Vagina (tissue), 2 donors: ENCODE results near the gene RNASEL. TPM values are rescaled to one million over a fixed set of nuclear protein-coding genes. Genes with fewer than 3 reads are reported as not detected.

Experiments
- DNase-seq, 2 donors: peaks; one replicate each; pipeline ENCODE4 v3.0.0-alpha.2; 2017; ENCODE audit errors: extremely low spot score in 2 of 2
- H3K27ac ChIP-seq: fragments of 200-600 bp; sonication (generic); one replicate; pipeline ENCODE4 v1.5.1; 2019
- H3K27me3 ChIP-seq: fragments of 200-600 bp; sonication (generic); one replicate; pipeline ENCODE4 v1.5.1; 2019
- H3K36me3 ChIP-seq, 2 donors: fragments of 200-600 bp; sonication (generic); one replicate each; pipeline ENCODE4 v1.5.1; 2017 to 2019
- H3K4me1 ChIP-seq: fragments of 200-600 bp; sonication (generic); one replicate; pipeline ENCODE4 v1.5.1; 2019
- H3K4me3 ChIP-seq, 2 donors: fragments of 200-600 bp; sonication (generic); 1 replicate in 1 of 2; 2 replicates in 1 of 2; pipeline ENCODE4 v1.5.1; 2016 to 2019
- H3K9me3 ChIP-seq: fragments of 200-600 bp; sonication (generic); one replicate; pipeline ENCODE4 v1.5.1; 2019
- CTCF ChIP-seq, 3 experiments: fragments of 450-650 bp in 2 of 3; fragments of 200-600 bp in 1 of 3; sonication (generic) in 1 of 3; IDR thresholded peaks; one replicate each; pipeline ENCODE4 v1.5.1; 2017 to 2019; ENCODE audit warnings: antibody characterized with exemption in 3 of 3, mild to moderate bottlenecking in 2 of 3, moderate library complexity in 2 of 3
- POLR2A ChIP-seq, 2 donors: fragments of 450-650 bp; IDR thresholded peaks; one replicate each; pipeline ENCODE4 v1.6.1; 2017; ENCODE audit warnings: antibody characterized with exemption in 2 of 2, mild to moderate bottlenecking in 2 of 2, moderate library complexity in 2 of 2
- POLR2AphosphoS5 ChIP-seq, 2 donors: sonication (generic); formaldehyde crosslinking; IDR thresholded peaks; one replicate each; pipeline ENCODE4 v1.9.0; 2017; ENCODE audit warnings: antibody characterized with exemption in 2 of 2, mild to moderate bottlenecking in 2 of 2, low read depth in 1 of 2; ENCODE audit not compliant: insufficient read depth in 1 of 2
- intact Hi-C: fragments of 100-400 bp; cut with DNase I; formaldehyde crosslinking; loops from one replicate; pipeline ENCODE4 v1.15.1; 2023
- total RNA-seq: library from RNA; depleted of rRNA; stranded (reverse); fragments of >200 nt; gene quantifications from one replicate; pipeline ENCODE4 v1.2.3, GENCODE V29; 2016

The RNASEL gene
- total RNA-seq, 1 donor from 2014 or later = 5.4 TPM

DNA sequence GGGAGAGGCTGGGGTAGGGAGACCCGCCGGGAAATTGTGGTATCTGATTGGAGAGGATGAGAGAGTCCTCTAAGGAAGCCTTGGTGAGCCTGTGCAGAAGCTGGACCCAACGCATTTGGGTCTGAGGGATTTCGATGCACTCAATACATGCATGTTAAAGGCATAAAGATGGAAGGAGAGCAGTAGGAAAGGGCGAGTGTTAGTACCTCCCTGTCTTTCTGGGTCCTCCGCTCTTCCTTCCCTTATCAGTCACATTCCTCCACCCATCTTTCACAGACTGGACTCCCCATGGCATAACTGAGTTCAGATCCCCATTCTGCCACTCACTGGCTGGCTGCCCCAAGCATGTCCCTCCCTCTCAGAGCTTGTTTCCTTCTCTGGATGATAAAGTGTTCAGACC is 7.9 kb upstream of the RNASEL start:
- intact Hi-C loops = no loop called here
- H3K4me3 ChIP-seq = no peak overlapping the region
- TF ChIP-seq CTCF (IDR thresholded peaks at IDR 0.05) (no peak), POLR2AphosphoS5 (IDR thresholded peaks at IDR 0.05; ENCODE audit: insufficient read depth in 1 of 2, low read depth in 1 of 2) (no peak), POLR2A (IDR thresholded peaks at IDR 0.05) (no peak)
- H3K9me3 ChIP-seq = no peaks in the 10 kb centered on the region
- H3K4me1 ChIP-seq = peaks cover 4% of the 10 kb centered on the region
- H3K27ac ChIP-seq = no peak overlapping the region
- DNase-seq = no peak
- H3K36me3 ChIP-seq = no peaks in the 10 kb centered on the region
- no peaks in the 10 kb centered on the region for H3K27me3 ChIP-seq

DNA sequence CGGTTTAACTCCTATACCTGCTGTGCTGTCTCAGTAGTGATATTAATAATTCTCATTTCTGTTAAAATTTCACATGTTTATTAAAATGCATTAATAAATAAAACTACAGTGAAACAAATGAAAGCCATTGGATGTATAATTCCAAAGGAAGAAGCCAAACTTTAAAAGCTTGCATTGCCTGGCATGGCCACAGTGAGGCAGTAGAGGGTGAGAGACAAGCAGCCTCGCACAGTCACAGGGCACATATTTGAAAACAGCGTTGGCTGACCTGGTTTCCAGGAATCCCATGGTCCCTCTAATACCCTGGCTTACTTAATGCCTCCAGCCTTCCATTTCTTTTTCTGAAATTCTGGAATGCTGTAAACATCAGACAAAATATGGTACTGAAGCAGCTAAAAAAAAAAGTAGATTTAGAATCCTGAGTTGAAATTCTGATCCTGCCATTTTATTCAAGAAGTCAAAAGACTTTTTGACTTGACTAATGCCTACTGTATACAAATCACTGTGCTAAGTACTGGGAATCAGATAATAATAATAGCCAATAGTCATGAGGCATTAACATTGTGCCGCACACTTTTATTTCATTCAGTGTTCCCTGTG is 6.7 kb upstream of the RNASEL start:
- TF ChIP-seq POLR2AphosphoS5 (IDR thresholded peaks at IDR 0.05; ENCODE audit: insufficient read depth in 1 of 2, low read depth in 1 of 2) (no peak), POLR2A (IDR thresholded peaks at IDR 0.05) (no peak), CTCF (IDR thresholded peaks at IDR 0.05) (peak in 1 of 3 experiments; percentile 53)
- no peaks in the 10 kb centered on the region for H3K9me3 ChIP-seq
- no peak overlapping the region for H3K27ac ChIP-seq
- no peak overlapping the region for H3K4me3 ChIP-seq
- DNase-seq = no peak
- intact Hi-C loops = no loop called here
- H3K27me3 ChIP-seq = no peaks in the 10 kb centered on the region
- no peaks in the 10 kb centered on the region for H3K4me1 ChIP-seq
- H3K36me3 ChIP-seq = no peaks in the 10 kb centered on the region

GRCh38 chr1:182589931-182590330 is 875 bp upstream of the RNASEL start:
- intact Hi-C loops = no loop called here
- peak in 1 of 2 donors; percentile 74 for DNase-seq
- Histone ChIP-seq H3K27ac (peak overlapping the region; percentile 94), H3K27me3 (no peaks in the 10 kb centered on the region), H3K4me3 (no peak overlapping the region), H3K4me1 (peaks cover 21% of the 10 kb centered on the region), H3K9me3 (no peaks in the 10 kb centered on the region), H3K36me3 (no peaks in the 10 kb centered on the region)
- TF ChIP-seq CTCF (IDR thresholded peaks at IDR 0.05) = no peak
- no peak for TF ChIP-seq POLR2AphosphoS5 (IDR thresholded peaks at IDR 0.05; ENCODE audit: insufficient read depth in 1 of 2, low read depth in 1 of 2)
- no peak for TF ChIP-seq POLR2A (IDR thresholded peaks at IDR 0.05)

DNA sequence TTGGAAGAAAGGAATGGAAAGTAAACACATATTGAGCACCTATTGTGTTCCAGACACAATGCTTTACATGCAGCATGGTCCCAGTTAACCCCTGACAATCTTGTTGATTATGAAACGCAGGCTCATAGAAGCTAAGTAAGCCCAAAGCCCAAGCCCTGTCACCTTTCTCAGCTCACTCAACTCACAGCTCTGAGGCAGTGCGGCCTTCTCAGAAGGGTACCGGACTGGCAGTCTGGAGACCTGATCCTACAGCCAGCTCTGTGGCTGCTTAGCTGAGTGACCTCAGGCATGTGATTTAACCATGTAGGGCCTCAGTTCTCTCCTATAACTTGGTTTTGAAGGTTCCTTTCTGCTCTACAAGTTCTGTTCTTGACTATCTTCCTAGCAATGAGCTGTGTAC is 464 bp upstream of the RNASEL start:
- peak in 1 of 2 donors; percentile 40 for DNase-seq
- intact Hi-C loops = no loop called here
- peak overlapping the region; percentile 94 for H3K27ac ChIP-seq
- H3K4me1 ChIP-seq = peaks cover 25% of the 10 kb centered on the region
- H3K9me3 ChIP-seq = no peaks in the 10 kb centered on the region
- TF ChIP-seq CTCF (IDR thresholded peaks at IDR 0.05) (no peak), POLR2A (IDR thresholded peaks at IDR 0.05) (no peak), POLR2AphosphoS5 (IDR thresholded peaks at IDR 0.05; ENCODE audit: insufficient read depth in 1 of 2, low read depth in 1 of 2) (no peak)
- peak overlapping the region; percentile 60 to 65 for H3K4me3 ChIP-seq
- H3K36me3 ChIP-seq = no peaks in the 10 kb centered on the region
- no peaks in the 10 kb centered on the region for H3K27me3 ChIP-seq

GRCh38 chr1:182587666-182588499 is 1.2 kb downstream of the RNASEL start:
- Histone ChIP-seq H3K4me1 (peaks cover 35% of the 10 kb centered on the region), H3K36me3 (peaks cover 0 to 4% of the 10 kb centered on the region in 2 donors), H3K27ac (peak overlapping the region; percentile 94), H3K9me3 (no peaks in the 10 kb centered on the region), H3K27me3 (no peaks in the 10 kb centered on the region), H3K4me3 (peak overlapping the region; percentile 60 to 65)
- no peak for DNase-seq
- no peak for TF ChIP-seq POLR2AphosphoS5 (IDR thresholded peaks at IDR 0.05; ENCODE audit: insufficient read depth in 1 of 2, low read depth in 1 of 2)
- no peak for TF ChIP-seq CTCF (IDR thresholded peaks at IDR 0.05)
- TF ChIP-seq POLR2A (IDR thresholded peaks at IDR 0.05) = no peak
- intact Hi-C loops = no loop called here
